ENCODE data around the gene TSNAXIP1.

TSNAXIP1 gene, protein sequence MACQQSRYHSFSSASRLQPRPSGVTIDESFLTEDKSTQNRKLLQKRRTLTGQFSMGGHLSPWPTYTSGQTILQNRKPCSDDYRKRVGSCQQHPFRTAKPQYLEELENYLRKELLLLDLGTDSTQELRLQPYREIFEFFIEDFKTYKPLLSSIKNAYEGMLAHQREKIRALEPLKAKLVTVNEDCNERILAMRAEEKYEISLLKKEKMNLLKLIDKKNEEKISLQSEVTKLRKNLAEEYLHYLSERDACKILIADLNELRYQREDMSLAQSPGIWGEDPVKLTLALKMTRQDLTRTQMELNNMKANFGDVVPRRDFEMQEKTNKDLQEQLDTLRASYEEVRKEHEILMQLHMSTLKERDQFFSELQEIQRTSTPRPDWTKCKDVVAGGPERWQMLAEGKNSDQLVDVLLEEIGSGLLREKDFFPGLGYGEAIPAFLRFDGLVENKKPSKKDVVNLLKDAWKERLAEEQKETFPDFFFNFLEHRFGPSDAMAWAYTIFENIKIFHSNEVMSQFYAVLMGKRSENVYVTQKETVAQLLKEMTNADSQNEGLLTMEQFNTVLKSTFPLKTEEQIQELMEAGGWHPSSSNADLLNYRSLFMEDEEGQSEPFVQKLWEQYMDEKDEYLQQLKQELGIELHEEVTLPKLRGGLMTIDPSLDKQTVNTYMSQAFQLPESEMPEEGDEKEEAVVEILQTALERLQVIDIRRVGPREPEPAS

GRCh38 chr16:67806428-67807147 lies at the start of gene TSNAXIP1, which contains the start of gene RANBP10:
TSNAXIP1 (plus strand) TSS chr16:67806889; CDS start chr16:67807150, 261 bp downstream.
RANBP10 (minus strand) TSS chr16:67806560; CDS start chr16:67806536, 24 bp downstream.
- peak; percentile 99 for DNase-seq

GRCh38 chr16:67758006-67758405 lies 48.7 kb upstream of the TSNAXIP1 start:
- no peak for DNase-seq

GRCh38 chr16:67758966-67759365 lies 47.7 kb upstream of the TSNAXIP1 start:
- no peak for DNase-seq

GRCh38 chr16:67760206-67760955 lies 46.3 kb upstream of the TSNAXIP1 start:
- no peak for DNase-seq

GRCh38 chr16:67760956-67761230 lies 45.8 kb upstream of the TSNAXIP1 start:
- DNase-seq = no peak

DNA sequence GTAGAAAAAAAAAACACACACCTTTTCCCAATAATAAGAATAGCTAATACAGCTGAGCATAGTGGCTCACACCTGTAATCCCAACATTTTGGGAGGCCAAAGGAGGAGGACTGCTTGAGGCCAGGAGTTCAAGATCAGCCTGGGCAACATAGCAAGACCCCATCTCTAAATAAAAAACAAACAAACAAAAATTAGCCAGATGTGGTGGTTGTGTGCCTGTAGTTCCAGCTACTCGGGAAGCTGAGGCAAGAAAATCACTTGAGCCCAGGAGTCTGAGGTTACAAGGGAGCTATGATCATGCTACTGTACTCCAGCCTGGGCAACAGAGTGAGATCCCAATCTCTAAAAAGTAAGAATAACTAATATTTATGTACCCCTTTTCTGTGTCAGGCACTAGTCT lies 44.8 kb upstream of the TSNAXIP1 start:
- no peak for DNase-seq

DNA sequence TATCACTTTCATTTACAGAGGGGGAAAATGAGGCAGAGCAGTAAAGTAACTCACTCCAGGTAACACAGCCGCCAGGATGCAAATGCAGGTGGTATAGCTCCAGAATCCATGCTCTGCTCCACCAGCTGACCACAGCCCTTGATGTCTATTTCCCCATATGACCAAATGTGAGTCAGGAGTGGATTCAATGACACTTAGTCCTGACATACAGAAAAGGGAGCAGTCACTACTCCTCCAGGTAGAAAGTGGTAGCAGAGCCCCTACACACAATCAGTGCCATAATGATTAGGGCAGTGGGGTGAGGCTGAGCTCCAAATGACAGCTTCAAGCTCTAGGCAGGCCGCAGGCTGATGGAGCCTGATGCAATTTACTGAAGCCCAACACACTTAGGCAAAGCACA lies 44.3 kb upstream of the TSNAXIP1 start:
- no peak for DNase-seq

DNA sequence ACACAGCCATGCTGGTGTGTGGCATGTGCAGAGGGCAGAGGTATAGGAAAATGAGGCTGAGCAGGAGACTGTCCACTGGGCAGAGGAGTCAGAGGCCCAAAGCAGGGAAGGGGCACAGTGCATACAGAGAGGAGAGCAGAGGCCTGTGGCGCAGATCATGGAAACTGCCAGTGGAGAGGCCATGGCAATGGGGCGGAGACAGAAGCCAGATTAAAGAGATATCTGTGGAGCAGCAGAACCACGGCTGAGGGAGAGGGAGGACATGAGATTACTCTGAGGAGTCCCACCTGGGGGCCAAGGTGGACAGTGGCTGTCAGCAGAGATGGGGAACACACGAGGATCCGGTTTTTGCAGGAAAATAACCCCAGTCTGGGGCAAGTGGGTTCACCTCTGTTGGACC lies 43.6 kb upstream of the TSNAXIP1 start:
- DNase-seq = no peak

GRCh38 chr16:67764158-67764667 lies 42.5 kb upstream of the TSNAXIP1 start:
- DNase-seq = no peak

GRCh38 chr16:67766291-67766690 lies 40.4 kb upstream of the TSNAXIP1 start:
- no peak for DNase-seq

DNA sequence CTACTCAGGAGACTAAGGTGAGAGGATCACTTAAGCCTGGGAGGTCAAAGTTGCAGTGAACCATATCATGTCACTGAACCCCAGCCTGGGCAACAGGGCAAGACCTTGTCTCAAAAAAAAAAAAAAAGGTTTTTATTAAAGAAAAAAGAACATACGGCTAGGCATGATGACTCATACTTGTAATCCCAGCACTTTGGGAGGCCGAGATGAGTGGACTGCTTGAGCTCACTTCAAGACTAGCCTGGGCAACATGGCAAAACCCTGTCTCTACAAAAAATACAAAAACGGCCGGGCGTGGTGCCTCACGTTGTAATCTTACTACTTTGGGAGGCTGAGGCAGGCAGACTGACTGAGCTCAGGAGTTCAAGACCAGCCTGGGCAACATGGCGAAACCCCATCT lies 38.7 kb upstream of the TSNAXIP1 start:
- DNase-seq = no peak

- DNase-seq = no peak
Measured at GRCh38 chr16:67770346-67770991, 36.2 kb upstream of the TSNAXIP1 start.

DNA sequence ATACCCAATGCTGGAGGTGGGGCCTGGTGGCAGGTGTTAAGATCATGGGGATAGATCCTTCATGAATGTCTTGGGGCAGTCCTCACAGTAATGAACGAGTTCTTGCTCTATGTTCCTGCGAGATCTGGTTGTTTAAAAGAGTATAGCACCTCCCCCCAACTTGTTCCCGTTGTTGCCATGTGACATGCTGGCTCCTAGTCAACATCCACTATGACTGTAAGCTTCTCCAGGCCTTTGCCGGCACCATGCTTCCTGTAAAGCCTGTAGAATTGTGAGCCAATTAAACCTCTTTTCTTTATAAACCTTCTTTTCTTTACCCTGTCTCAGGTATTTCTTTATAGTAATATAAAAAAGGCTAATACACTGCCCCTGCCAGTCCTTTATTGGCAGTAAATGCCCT lies 33.6 kb upstream of the TSNAXIP1 start:
- no peak for DNase-seq

DNA sequence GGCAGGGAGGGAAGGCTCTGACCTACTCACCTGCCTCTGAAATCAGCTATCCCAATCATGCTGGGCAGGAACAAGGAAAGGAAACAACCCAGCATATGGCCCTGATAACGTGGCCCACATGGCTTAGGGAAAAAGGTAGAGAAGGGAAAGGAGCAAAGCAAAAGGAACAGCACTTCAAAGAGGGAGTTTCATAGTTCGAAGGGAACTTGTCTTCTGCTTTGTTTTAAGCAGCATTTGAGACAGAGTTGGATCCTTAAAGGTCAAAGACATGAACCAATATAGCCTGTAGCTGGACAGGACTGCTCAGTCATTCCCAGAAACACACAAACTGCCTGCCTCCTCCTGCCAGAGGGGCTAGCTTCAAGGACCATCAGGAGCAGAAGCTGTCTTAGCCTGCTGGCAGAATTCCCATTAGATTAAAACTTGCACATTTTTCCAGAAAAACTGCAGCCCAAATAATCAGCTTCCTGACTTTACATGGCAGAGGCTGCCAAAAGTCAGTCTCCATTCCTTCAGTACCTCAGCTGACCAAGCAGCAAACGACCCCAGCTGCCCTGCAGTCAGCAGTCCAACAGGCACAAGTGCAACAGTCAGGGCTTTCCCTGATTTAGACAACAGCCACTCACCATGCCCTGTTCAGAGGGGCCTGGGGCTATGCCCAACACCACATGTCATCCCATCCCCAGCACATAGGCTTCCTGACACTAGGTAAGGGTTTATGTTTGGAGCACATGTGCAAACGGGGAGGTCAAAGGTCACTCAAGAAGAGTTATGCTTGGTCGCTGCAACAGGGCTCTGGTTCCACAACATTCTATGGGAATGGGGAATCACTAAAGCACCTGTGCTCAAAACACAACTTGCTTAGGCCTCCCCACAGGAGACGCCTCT lies 32.9 kb upstream of the TSNAXIP1 start:
- DNase-seq = no peak

DNA sequence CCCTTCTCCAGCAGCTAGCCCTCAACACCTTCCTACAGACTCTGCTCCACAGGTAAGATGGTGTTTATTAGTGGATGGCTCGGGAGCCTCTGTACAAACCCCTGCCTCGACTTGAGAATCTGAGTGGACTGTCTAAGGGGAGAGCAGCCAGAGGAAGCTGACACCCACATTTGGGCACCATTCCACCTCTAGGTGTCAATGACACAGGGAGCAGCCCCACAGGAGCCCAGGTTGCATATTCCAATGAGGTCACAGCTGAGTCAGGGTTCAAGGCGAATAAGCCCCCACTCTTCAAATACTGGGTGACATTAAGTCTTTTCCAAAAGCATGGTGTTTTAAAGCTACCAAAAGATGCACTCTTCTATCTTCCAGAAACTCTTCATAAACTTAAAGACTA lies 32.2 kb upstream of the TSNAXIP1 start:
- no peak for DNase-seq

- DNase-seq = no peak
Measured at GRCh38 chr16:67775273-67775672, 31.4 kb upstream of the TSNAXIP1 start.

DNA sequence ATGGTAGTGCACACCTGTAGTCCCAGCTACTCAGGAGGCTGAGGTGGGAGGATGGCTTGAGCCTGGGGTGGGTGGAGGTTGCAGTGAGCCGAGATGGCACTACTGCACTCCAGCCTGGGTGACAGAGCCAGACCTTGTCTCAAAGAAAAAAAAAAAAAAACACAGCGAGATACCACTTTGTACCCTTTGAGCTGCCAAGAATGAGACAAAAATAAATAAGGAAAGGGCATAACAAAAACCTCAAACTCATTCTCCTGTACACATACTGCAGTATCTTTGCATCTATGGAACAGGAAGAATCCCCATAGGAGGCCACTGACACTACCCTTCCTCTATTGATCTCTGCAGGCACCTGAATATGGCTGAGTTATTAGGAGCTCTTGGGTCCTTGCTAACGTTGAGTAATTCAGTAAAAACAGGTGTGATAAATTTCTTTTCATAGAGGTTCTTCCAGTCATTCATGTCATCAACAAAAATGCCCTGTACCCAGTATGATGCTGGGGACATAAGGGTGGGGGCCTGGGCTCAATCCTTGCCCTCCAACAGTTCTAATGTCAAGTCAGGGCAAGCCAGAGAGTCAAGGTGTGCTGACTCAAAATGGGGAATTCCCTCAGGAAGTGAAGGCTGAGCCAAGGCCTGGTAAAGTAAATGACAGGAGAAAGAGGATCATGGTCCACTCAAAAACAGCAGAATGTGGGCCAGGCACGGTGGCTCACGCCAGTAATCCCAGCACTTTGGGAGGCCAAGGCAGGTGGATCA lies 27.3 kb upstream of the TSNAXIP1 start:
- DNase-seq = no peak

DNA sequence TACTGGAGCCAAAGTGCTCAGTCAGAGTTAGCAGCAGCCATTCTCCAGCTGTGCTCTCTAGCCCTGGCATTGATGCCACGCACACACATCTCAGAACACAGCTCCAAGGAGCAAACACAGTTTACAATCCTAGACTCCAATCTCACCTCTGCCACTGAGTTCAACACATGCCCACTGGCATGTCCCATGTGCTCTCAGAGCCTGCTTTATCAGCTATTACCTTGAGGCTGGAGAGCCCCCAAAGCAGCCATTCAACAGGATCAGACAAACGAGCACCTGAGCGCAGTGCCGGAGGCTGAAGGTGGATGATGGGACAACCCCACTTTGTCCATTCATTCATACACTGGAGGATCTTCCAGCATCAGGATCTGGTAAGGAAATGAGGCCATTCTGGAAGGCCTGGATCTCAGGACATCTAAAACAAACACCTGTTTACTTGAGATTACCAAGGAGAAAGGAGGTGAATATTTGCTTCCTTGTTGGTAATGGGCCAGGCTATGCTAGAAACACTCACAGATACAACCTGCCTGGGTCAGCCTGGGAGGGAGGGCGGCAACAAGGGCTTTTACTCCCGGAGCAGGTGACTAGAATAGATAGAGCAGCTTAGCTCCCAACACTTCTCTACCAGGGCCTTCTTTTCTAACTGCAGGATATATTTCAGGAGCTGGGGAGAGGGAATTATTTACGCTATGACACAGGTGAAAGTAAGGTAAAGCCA lies 25.7 kb upstream of the TSNAXIP1 start:
- no peak for DNase-seq

DNA sequence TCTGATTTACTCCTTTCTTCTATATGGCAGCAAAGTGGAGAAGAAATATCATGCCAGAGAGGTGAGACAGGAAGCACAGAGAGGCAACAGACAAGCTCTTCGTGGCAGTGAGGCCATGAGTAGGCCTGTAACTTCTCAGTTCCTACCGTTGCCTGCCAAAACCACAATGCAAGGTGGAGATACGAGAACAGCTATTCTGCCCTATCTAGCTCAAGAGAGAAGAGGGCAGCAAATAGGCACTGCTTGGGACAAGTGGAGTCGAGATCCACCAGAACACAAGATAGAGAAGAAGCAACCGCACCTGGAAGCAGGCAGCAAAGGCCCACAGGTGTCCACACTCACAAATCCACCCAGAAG lies 25.1 kb upstream of the TSNAXIP1 start:
- DNase-seq = no peak

Data from SW 1271 (cell line).